B cell (primary cell): Measurements from ENCODE around the gene SEC63. TPM values are rescaled to one million over a fixed set of nuclear protein-coding genes. Genes with fewer than 3 reads are reported as not detected.

Experiments
- ATAC-seq: fragments of 200-7000 bp; cut with Tn5 transposase; one replicate; pipeline ENCODE4 v1.10.0; 2021; ENCODE audit warnings: low read depth, mild to moderate bottlenecking, moderate number of reproducible peaks, moderate library complexity
- CTCF ChIA-PET: fragments of 350-600 bp; sonication (Branson Sonifier 250); formaldehyde crosslinking; loops from one replicate; lab custom pipeline; 2021; ENCODE audit warnings: antibody characterized with exemption, inconsistent platforms; lab: Charles Lee
- POLR2A ChIA-PET: fragments of 350-600 bp; sonication (Branson Sonifier 250); formaldehyde crosslinking; loops from one replicate; lab custom pipeline; 2021; ENCODE audit warnings: antibody characterized with exemption; lab: Charles Lee
- DNase-seq: peaks from one replicate; pipeline ENCODE4 v3.0.0; 2013
- H2AFZ ChIP-seq: 2 replicates; pipeline ENCODE4 v1.6.1; 2012; ENCODE audit warnings: mild to moderate bottlenecking, low read depth, low read length; ENCODE audit not compliant: insufficient read depth, poor library complexity, severe bottlenecking
- H3K27ac ChIP-seq, 2 donors: 1 replicate in 1 of 2; 2 replicates in 1 of 2; pipeline ENCODE4 v1.5.1; 2012 to 2013; ENCODE audit warnings: low read length in 2 of 2, mild to moderate bottlenecking in 2 of 2, moderate library complexity in 1 of 2
- H3K27me3 ChIP-seq, 4 experiments: fragments of 200-600 bp in 1 of 4; sonication (generic) in 1 of 4; replicated peaks in 1 of 4; 1 replicate in 2 of 4; 2 replicates in 2 of 4; pipeline versions ENCODE4 v1.6.1 to v1.7.0; 2013 to 2016; ENCODE audit warnings: low read length in 3 of 4, mild to moderate bottlenecking in 2 of 4, mixed read lengths in 1 of 4, moderate library complexity in 1 of 4; ENCODE audit not compliant: insufficient read depth in 4 of 4, control insufficient read depth in 3 of 4; ENCODE audit errors: control extremely low read depth in 1 of 4
- H3K36me3 ChIP-seq, 2 experiments: replicated peaks in 1 of 2; 1 replicate in 1 of 2; 2 replicates in 1 of 2; pipeline versions ENCODE4 v1.6.1 to v1.7.1; 2013; ENCODE audit warnings: low read length in 1 of 2; ENCODE audit not compliant: insufficient read depth in 2 of 2, control insufficient read depth in 1 of 2; ENCODE audit errors: control extremely low read depth in 1 of 2, extremely low read depth in 1 of 2
- H3K4me1 ChIP-seq, 2 donors: fragments of 200-600 bp in 1 of 2; sonication (generic) in 1 of 2; 1 replicate in 1 of 2; 2 replicates in 1 of 2; pipeline versions ENCODE4 v1.5.1 to v1.6.1; 2013 to 2017; ENCODE audit warnings: low read length in 2 of 2; ENCODE audit not compliant: control insufficient read depth in 2 of 2, insufficient read depth in 2 of 2
- H3K4me2 ChIP-seq: replicated peaks from 2 replicates; pipeline ENCODE3; 2012; ENCODE audit warnings: mild to moderate bottlenecking, low read depth, low read length; ENCODE audit not compliant: poor library complexity, severe bottlenecking
- H3K4me3 ChIP-seq, 5 experiments: fragments of 200-600 bp in 1 of 5; sonication (generic) in 1 of 5; 1 replicate in 3 of 5; 2 replicates in 2 of 5; pipeline versions ENCODE4 v1.5.1 to v1.7.0; 2011 to 2016; ENCODE audit warnings: low read length in 4 of 5, mild to moderate bottlenecking in 4 of 5, low read depth in 2 of 5, control low read depth in 1 of 5, moderate library complexity in 1 of 5; ENCODE audit not compliant: insufficient read depth in 1 of 5; ENCODE audit errors: control extremely low read depth in 1 of 5, extremely low read depth in 1 of 5
- H3K79me2 ChIP-seq: fragments of 200-600 bp; sonication (generic); one replicate; pipeline ENCODE4 v1.6.0; 2016; ENCODE audit warnings: low read length; ENCODE audit not compliant: control insufficient read depth, insufficient read depth
- H3K9ac ChIP-seq: fragments of 200-600 bp; sonication (generic); 2 replicates; pipeline ENCODE4 v1.6.1; 2017; ENCODE audit warnings: mild to moderate bottlenecking, low read length, moderate library complexity
- H3K9me3 ChIP-seq, 3 donors: one replicate each; pipeline versions ENCODE4 v1.6.1 to v1.7.1; 2013; ENCODE audit warnings: low read length in 2 of 3; ENCODE audit not compliant: control insufficient read depth in 2 of 3, insufficient read depth in 1 of 3; ENCODE audit errors: control extremely low read depth in 1 of 3
- H4K20me1 ChIP-seq: 2 replicates; pipeline ENCODE4 v1.6.0; 2012; ENCODE audit warnings: mild to moderate bottlenecking, low read length; ENCODE audit not compliant: insufficient read depth, control insufficient read depth, poor library complexity, severe bottlenecking
- H3K27ac Mint-ChIP-seq: one replicate; pipeline ENCODE4 v1.8.0; 2021; ENCODE audit warnings: mixed read lengths
- H3K27me3 Mint-ChIP-seq: one replicate; pipeline ENCODE4 v1.8.0; 2021; ENCODE audit warnings: mixed read lengths
- H3K4me1 Mint-ChIP-seq: one replicate; pipeline ENCODE4 v1.8.0; 2021; ENCODE audit warnings: mixed read lengths
- H3K4me3 Mint-ChIP-seq: one replicate; pipeline ENCODE4 v1.8.0; 2021; ENCODE audit warnings: mixed read lengths
- H3K9me3 Mint-ChIP-seq: one replicate; pipeline ENCODE4 v1.8.0; 2022; ENCODE audit warnings: mixed read lengths; ENCODE audit not compliant: insufficient read depth
- CTCF ChIP-seq: fragments of 200-600 bp; IDR thresholded peaks from one replicate; pipeline ENCODE4 v1.8.0; 2022; ENCODE audit warnings: antibody characterized with exemption, mild to moderate bottlenecking
- EZH2 ChIP-seq: IDR thresholded peaks from 2 replicates; pipeline ENCODE4 v1.6.1; 2012; ENCODE audit warnings: borderline replicate concordance, low read depth, mild to moderate bottlenecking, moderate library complexity, low read length; ENCODE audit not compliant: insufficient read depth, poor library complexity, severe bottlenecking
- WGBS: methylation state at CpG from one replicate; pipeline ENCODE4 v1.1.5; 2013; ENCODE audit warnings: missing lambda C conversion rate; ENCODE audit not compliant: insufficient coverage; 5-methylcytosine and 5-hydroxymethylcytosine counted together
- intact Hi-C: fragments of 100-400 bp; cut with micrococcal nuclease; formaldehyde crosslinking; loops from one replicate; pipeline ENCODE4 v1.10.0; 2022
- polyA plus RNA-seq: library from polyadenylated mRNA; depleted of rRNA; stranded (reverse); fragments of >200 nt; gene quantifications from 2 replicates; pipeline ENCODE4 v1.2.3, GENCODE V29; 2012
- total RNA-seq, 2 donors: library from RNA; stranded (reverse); fragments of 120-200 nt in 1 of 2; gene quantifications; 1 replicate in 1 of 2; 2 replicates in 1 of 2; pipeline versions ENCODE4 v1.2.3 to v1.2.4, GENCODE V29; 2013 to 2022

The SEC63 gene
- total and polyA plus RNA-seq, 2 donors (not counting 1 experiment from before 2014, with no cell fraction given) = 12.5 to 79.5 TPM

DNA sequence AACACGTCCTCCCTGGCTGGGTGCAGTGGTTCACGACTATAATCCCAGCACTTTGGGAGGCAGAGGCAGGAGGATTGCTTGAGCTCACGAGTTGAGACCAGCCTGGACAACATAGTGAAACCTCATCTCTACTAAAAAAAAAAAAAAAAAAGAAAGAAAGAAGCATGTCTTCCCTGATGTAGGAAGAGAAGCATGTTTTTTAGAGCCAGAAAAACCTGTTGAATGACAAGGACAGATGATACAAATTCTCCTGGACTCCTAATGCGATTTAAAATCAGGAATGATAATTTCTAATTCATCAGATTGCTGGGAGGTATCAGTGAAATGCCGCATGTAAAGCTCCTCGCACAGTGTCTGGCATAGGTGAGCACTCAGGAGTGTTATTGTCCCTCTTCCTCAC is 23.7 kb upstream of the SEC63 start:
- Mint-ChIP-seq H3K4me3 (no peak overlapping the region), H3K4me1 (no peaks in the 10 kb centered on the region), H3K27ac (no peak overlapping the region), H3K27me3 (peaks cover 14% of the 10 kb centered on the region), H3K9me3 (no peaks in the 10 kb centered on the region)
- DNase-seq (no peak), ATAC-seq (no peak)
- Histone ChIP-seq H4K20me1 (no peaks in the 10 kb centered on the region), H3K4me3 (no peak overlapping the region), H3K9ac (no peak overlapping the region), H3K36me3 (no peaks in the 10 kb centered on the region), H3K27me3 (peaks cover 0 to 3% (median 0%) of the 10 kb centered on the region in 4 experiments), H3K79me2 (no peaks in the 10 kb centered on the region), H2AFZ (no peak overlapping the region), H3K4me1 (no peaks in the 10 kb centered on the region), H3K9me3 (no peaks in the 10 kb centered on the region), H3K27ac (no peak overlapping the region), H3K4me2 (no peak overlapping the region)
- intact Hi-C loops = loop anchor here (5.0 kb wide), 1 partner anchor 546 kb away; no protein-coding TSS in a partner anchor
- POLR2A ChIA-PET = no interaction called here
- CTCF ChIA-PET = interaction anchor here (1.3 to 2.4 kb wide), 2 partner anchors 67 to 511 kb away, joined by 4 to 8 read pairs; no protein-coding TSS in a partner anchor
- TF ChIP-seq CTCF (no peak), EZH2 (no peak)
- 85% methylated on average over 3 of the region's 6 CpGs for WGBS

DNA sequence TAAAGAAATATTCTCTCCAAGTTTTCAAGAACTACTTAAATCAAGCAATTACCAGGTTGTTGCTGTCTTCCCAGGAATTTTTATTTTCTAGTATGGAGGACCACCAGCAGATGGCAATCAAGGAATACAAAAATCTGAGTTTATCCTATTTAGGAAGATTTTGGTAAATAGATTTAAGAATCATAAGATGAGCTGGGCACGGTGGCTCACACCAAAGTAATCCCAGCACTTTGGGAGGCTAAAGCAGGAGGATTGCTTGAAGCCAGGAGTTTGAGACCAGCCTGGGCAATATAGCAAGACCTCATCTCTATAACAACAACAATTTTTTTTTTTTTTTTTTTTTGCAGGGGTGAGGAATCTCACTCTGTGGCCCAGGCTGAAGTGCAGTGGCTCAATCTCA is 19.3 kb upstream of the SEC63 start:
- Mint-ChIP-seq H3K27me3 (peaks cover 3% of the 10 kb centered on the region), H3K9me3 (no peaks in the 10 kb centered on the region), H3K27ac (no peak overlapping the region), H3K4me1 (no peaks in the 10 kb centered on the region), H3K4me3 (no peak overlapping the region)
- intact Hi-C loops = no loop called here
- WGBS = no CpG with 5 or more reads among the region's 1 CpG
- Histone ChIP-seq H3K9me3 (no peaks in the 10 kb centered on the region), H3K4me1 (no peaks in the 10 kb centered on the region), H3K9ac (no peak overlapping the region), H3K27me3 (peaks cover 0 to 3% (median 0%) of the 10 kb centered on the region in 4 experiments), H3K4me2 (no peak overlapping the region), H3K4me3 (no peak overlapping the region), H3K27ac (no peak overlapping the region), H3K36me3 (no peaks in the 10 kb centered on the region), H3K79me2 (no peaks in the 10 kb centered on the region), H2AFZ (no peak overlapping the region), H4K20me1 (no peaks in the 10 kb centered on the region)
- DNase-seq (no peak), ATAC-seq (no peak)
- ChIA-PET POLR2A (interaction anchor here (0.7 kb wide), 1 partner anchor 1135 kb away, joined by 3 read pairs; no protein-coding TSS in a partner anchor), CTCF (interaction anchor here (0.6 to 0.7 kb wide), 2 partner anchors 18 to 529 kb away, joined by 3 to 8 read pairs; no protein-coding TSS in a partner anchor)
- TF ChIP-seq EZH2 = no peak
